GM19239 (cell line): Measurements from ENCODE around the gene HOXD8.

Experiments used
- DNase-seq: peaks from one replicate; pipeline ENCODE4 v3.0.0; 2011; ENCODE audit warnings: low spot score; ENCODE audit not compliant: insufficient read length
- FAIRE-seq: peaks from 2 replicates; lab custom pipeline; 2011; peaks lifted over from hg19 to GRCh38; lab: Jason Lieb, UNC

The HOXD8 gene

DNA sequence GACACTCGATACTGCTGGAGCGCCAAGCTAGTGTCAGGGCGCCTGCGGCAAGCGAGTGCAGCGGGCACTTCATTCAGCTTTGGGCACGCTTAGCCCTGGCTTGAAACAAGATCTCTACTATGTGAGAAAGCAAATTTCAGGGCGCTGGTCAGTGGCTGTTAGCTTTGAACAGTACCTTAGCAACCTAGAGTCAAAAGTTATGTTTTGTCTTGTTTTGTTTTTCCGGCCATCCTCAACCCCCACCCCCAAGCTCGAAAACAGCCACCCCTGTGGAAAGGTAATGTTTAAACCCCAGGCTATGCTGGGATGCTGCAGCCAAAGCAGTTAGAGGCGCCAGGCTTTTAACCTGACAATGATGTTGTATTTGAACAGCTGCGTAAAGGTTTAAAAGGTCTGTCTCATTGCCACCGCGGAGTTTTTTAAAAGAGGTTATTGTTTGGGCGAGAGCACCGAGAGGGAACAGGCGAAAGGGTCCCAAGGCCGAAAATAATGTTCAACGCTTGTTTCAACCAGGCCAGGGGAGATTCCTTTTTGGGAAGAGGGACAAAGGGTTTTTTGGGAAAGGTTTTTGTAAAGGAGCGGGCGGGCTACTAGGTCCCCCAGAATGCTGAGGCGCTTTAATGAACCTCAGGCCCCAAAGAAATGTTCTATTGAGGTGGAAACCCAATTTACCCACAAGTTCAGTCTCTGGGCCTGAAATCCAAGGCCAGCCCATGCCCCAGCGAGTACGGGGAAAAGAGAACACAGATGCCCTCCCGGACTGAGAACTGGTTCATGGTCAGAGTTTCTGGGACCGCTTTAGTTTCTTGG is 15.2 kb upstream of the HOXD8 start:
- DNase-seq (no peak), FAIRE-seq (no peak)

DNA sequence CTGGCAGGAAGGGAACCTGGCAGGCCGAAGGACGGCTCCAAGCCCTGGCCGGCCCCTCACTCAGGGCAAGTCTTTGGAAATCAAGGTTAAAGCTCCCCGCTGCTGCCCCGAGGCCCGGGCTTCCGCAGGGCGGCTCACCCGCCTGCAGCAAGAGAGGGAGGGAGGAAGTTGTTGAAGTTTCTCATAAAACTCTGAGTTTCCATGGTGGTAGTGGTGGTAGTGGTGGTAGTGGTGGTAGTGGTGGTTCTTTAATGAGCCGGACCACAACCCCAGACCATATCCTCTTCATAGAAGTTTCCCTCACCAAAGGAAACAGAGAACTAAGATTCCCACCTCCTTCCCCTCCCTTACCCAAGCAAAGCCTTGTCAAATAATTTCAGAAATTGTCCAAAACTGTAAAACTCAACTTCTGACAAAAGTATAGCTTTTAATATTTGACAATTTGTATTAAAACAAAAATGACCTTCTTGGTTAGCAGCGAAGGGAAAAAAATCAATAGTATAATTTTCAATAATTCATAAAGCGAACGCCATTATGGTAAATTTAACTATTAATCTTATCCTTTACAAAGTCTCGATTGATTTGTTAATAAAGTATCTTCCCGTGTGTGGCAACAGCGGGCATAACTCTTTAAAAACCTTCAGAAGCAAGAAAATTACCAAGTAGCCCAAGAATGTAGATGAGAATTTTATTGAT is 14.4 kb upstream of the HOXD8 start:
- DNase-seq (no peak), FAIRE-seq (no peak)

DNA sequence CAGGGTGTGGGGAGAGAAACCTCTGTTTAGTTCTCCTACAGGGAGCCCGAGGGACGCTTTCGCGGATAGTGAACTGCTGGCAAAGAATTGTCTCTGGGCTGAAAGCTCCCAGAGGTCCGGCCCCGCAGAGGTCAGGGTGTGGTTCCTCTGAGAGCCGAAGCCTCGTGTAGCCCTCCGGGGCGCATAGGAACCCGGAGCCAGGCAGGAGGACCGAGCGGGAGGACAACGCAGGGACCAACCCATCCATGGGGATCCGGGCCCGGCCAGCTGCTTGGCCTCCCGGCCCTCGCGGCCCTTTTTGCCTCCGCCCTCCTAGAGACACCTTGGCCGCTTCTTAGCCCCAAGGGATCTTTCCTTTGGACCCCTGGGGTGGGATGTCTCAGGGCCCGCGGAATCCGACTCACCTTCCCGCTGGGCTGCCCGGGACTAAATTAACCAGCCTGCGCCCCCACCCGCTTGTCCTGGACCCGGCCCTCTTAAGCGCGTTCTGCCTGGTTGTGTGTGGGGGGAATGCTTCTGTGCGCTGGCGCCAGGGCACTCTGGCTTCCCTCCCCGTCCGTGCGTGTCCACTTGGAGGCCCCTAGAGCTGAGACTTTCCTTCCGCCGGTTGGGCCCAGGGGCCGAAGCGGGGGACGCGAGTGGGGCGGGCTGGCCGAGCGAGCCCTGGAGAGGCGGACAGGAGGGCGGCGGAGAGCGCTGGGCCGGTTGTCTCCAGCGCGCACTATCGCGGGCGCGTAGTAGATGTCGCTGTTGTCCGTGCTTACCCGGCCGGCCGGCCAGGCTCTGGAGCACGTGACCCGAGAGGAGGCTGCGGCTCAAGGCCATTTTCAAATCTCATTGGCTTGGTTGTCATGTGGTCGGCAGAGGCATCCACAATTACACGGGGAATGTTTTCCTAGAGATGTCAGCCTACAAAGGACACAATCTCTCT is 13.4 kb upstream of the HOXD8 start, which contains the start of gene HOXD10:
HOXD10 (plus strand) TSS at position 896 of the 931 bp plus-strand sequence. CDS start 56 bp downstream, outside the sequence.
- FAIRE-seq (no peak), DNase-seq (no peak)

DNA sequence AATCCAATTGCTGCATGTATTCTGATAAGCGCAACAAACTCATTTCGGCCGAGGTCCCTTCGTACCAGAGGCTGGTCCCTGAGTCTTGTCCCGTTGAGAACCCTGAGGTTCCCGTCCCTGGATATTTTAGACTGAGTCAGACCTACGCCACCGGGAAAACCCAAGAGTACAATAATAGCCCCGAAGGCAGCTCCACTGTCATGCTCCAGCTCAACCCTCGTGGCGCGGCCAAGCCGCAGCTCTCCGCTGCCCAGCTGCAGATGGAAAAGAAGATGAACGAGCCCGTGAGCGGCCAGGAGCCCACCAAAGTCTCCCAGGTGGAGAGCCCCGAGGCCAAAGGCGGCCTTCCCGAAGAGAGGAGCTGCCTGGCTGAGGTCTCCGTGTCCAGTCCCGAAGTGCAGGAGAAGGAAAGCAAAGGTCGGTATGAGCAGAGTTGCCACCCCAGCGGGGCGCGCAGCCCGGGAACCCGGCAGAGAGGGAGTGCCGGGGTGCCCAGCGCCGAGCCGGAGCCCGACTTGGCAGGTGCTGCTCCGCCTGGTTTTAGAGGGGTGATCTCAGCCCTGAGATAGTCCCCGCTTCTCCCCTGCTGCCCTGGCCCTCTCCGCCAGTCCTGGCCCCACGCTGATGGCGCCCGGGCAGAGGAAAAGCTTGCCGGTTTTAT is 12.2 kb upstream of the HOXD8 start:
- FAIRE-seq (no peak), DNase-seq (no peak)

DNA sequence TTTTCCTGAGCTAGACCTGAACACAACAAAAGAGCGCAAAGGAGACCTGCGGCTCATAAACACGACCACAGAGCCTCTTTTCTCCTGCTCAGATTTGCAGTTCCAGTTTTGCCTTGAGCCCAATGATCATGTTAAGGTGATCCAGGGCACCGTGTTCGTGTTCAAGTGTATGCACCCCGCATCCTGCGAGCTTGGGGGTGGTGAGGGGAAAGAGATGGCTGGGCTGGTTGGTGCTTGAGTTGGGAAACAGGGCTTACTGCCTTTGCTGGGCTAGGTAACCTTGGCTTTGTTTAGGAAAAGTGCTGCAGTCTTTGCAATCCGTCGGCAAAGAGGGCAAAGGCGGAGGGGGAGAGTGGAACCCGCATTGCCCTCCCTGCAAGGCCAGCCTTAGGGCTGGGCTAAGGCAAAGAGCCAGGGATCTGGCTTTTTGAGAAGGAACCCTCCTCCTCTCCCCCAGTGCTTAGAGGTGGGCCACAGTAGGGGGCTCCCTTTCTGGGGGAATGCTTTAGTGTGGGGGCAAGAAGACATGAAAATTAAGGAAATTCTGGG is 11.6 kb upstream of the HOXD8 start:
- FAIRE-seq (no peak), DNase-seq (no peak)

DNA sequence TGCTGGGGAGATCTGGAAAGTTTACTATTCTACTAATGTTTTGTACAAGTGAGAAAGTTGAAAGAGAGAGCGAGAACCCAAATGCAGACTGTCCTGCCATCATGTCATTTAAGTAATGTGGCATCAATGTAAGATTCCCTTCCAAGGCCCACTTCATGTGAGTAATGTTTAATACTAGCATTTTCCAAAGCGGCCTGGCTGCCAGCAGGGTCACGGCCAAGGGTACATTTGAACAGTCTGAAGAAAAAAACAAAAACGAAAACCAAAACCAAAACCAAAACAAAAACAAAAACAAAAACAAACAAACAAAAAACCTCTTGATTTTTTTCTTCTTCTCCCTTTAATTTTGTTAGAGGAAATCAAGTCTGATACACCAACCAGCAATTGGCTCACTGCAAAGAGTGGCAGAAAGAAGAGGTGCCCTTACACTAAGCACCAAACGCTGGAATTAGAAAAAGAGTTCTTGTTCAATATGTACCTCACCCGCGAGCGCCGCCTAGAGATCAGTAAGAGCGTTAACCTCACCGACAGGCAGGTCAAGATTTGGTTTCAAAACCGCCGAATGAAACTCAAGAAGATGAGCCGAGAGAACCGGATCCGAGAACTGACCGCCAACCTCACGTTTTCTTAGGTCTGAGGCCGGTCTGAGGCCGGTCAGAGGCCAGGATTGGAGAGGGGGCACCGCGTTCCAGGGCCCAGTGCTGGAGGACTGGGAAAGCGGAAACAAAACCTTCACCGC is 10.7 kb upstream of the HOXD8 start:
- DNase-seq (no peak), FAIRE-seq (no peak)

DNA sequence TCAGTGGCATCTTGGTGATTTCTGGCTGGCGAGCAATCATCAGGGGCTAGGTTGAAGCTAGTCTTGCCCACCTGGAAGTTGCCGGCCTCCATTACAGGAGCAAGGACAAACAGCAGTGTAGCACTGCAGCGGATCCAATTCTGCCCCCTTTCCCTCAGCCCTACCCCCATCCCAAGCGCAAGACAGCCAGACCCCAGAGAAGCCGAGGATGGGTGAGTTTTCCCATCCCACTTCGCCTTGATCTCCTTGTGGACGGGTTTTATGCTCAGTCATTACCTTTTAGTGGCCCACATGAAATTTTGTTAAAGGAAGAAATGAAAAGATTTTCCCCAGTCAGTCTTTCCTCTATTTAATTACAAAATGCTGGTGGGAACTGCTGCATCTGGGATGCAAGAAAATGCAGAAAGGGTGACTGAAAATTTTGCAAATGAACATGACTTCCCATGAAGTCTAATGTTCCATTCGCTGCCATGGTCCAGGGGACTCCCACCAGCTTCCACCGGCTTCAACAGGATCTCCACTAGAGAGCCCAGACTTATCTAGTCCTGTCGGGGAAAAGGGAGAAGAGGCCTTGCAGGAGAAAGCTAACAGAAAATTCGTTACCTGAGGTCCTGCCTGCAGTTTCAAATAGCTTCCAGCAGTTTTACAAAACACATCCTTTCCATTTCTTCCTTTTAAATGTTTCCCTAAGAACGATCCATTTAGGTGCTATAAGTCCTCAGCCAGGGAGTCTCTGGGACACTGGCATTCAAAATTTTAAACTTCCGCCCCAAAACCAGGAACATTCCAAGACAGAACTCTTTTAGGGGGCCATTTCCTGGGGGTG is 8.9 kb upstream of the HOXD8 start:
- DNase-seq = no peak
- FAIRE-seq = no peak

DNA sequence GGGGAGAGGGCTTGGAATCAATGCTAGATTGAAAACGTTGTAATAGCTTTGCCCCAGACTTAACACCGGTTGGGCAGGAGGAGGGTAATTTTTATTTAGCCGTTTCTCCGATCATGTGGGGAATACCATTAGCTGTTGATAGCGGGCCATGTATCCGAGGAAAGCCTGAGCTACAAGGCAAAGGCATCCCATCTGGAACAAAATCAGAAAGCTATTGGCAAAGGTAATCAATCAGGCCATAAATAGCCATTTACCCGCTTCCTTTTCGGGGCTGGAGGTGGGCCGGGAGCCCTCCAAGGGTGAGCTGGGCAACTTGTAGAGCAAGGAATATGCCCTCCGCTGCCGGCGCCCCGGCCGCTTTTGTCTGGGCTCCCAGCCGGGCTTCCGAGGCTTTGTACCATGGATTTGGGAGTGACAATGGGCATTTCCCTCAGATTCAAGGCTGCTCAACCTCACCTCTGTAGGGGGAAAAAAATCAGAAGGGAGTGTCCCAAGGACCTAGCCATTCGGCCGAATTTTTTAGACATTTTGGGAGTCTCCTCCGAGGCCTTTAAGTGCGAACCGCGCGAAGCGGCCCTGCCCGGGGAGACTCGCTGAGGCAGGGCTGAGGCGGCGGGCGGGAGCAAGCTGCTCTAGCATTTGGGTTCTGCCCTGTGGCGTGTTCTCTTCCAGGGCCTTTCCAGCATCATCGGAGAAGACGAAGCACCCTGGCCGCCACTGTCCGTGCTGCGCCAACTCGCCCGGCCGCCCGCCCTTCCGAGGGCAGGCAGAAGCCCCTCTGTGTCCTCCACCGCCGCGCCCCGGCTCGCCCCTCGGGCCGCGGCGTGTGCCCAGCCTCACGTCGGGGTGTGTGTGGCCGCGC is 8.1 kb upstream of the HOXD8 start:
- no peak for FAIRE-seq
- DNase-seq = no peak

DNA sequence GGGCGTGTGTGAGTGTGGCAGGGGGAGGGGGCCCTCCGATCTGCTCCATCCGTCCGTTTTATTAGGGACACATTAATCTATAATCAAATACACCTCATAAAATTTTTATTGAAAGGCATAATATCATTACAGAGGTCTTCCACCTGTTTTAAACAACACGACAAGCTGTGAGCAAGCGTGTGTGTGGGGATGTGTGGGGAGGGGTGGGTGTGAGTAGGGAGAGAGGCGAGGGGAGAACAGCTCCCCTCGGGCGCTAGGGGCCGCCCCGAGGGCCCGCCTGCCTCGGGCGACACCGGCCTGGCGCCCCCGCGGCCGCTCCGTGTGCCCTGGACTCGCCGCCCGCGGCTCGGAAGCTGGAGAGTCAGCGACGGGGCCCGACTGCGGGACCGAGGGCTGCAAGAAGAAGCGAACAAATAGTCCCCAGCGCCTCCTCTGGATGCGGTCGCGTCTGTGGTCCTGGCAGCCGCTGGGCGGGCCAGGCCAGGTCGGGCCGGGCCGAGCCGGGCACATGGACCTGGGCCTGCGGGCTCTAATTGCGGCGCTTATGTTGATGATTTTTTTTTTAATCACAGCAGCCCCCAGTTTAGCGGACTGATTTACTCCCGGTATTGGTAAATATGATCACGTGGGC is 7.3 kb upstream of the HOXD8 start:
- no peak for DNase-seq
- no peak for FAIRE-seq

DNA sequence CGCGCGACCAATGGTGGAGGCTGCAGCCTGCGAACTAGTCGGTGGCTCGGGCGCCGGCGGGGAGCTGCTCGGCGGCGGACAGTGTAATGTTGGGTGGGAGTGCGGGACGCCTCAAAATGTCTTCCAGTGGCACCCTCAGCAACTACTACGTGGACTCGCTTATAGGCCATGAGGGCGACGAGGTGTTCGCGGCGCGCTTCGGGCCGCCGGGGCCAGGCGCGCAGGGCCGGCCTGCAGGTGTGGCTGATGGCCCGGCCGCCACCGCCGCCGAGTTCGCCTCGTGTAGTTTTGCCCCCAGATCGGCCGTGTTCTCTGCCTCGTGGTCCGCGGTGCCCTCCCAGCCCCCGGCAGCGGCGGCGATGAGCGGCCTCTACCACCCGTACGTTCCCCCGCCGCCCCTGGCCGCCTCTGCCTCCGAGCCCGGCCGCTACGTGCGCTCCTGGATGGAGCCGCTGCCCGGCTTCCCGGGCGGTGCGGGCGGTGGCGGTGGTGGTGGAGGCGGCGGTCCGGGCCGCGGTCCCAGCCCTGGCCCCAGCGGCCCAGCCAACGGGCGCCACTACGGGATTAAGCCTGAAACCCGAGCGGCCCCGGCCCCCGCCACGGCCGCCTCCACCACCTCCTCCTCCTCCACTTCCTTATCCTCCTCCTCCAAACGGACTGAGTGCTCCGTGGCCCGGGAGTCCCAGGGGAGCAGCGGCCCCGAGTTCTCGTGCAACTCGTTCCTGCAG is 6.7 kb upstream of the HOXD8 start, which contains the start of gene HOXD9:
HOXD9 (plus strand) TSS at position 37 of the 728 bp plus-strand sequence; CDS start at position 87, 50 bp downstream.
- FAIRE-seq = no peak
- DNase-seq = no peak

DNA sequence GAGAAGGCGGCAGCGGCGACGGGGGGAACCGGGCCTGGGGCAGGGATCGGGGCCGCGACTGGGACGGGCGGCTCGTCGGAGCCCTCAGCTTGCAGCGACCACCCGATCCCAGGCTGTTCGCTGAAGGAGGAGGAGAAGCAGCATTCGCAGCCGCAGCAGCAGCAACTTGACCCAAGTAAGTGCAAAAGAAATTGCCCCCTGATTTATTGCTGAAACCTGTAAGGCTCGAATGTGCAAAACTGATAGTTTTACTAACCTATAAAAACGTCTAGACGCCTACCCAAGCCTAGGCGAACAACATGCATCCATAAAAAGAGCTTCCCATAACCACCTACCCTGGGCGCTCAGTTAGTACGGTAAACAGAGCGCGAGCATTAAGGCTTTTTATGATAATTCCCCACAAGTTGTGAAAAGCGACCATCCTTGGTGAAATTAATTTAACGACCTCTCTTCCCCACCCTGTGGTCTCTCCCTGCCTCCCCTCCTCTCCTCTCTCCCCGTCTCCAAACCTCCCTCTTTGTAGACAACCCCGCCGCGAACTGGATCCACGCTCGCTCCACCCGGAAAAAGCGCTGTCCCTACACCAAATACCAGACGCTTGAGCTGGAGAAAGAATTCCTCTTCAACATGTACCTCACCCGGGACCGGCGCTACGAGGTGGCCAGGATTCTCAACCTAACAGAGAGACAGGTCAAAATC is 5.9 kb upstream of the HOXD8 start:
- no peak for FAIRE-seq

DNA sequence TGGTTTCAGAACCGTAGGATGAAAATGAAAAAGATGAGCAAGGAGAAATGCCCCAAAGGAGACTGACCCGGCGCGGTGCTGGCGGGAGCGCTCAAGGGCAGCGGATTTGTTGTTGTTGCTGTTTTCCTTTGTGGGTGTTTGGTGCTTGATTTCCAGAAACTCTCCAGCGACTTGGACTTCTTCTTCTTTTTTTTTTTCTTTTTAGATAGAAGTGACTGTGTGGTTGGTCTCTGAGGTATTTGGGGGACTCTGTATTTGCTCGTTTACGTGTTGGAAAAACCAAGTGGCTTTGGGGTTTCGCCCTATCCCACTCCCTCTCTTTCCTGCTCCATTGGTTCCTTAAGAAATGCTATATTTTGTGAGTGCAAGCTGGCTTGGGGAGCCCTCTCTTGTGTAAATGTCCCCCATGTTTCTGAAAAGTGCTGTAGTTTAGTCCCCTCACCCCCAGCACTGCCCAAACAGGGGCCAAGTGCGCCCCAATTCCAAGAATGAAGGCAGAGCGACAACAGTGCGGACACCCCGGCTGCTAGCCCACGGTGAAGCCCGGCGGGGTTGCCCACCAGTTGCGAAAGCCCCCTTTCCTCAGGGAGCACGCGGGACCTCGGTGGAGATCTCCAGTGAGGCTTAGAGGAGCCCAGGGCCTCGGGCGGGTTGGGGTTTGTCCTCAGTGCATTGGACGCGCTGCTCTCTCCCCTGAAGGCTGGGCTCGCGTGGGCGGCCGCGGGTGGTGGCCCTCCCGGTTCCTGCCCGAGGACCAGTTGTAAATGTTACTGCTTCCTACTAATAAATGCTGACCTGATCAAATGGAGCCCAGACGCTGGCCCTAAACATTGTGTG is 5.2 kb upstream of the HOXD8 start:
- no peak for FAIRE-seq
- DNase-seq = no peak

More for the DNA sequence above, 5.9 kb upstream of the HOXD8 start:
- DNase-seq = no peak

DNA sequence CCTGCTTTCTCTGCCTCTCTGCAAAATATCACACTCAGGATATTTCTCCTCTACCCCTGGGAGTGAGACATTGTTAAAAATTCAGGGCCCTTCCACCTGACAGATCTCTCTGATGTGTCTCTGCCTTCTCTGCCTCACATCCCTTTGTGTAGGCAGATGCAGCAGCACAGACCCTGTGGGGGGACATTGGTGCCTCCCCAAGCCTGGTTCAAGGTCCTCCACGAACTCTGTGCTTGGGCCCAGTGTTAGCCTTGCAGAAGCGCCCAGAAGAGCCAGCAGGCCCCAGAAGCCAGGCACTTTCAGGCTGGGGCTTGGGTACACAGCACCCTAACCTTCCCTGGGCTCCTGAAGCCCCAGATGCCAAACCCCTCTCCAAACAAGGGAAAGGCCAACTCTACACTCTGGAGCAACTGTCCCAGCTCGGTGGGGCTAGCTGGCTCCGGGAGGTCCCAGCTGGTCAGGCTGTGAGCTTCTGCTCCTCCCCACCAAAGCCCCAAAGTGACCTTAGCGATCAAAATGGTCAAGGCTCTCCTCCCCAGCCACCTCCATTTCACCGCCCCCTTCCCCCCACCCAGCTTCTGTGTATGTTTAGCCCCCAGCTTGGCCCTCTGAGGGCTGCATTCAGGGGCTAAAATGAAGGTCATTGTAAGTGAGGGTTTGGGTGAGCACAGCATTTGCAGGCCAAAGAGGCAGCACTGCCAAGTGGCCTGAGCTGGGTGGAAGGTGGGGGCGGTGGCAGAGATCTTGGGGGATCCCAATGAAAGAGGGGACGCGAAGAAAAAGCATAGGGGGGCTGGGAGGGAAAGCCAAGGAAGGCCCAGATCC is 4.3 kb upstream of the HOXD8 start:
- DNase-seq (no peak), FAIRE-seq (no peak)

DNA sequence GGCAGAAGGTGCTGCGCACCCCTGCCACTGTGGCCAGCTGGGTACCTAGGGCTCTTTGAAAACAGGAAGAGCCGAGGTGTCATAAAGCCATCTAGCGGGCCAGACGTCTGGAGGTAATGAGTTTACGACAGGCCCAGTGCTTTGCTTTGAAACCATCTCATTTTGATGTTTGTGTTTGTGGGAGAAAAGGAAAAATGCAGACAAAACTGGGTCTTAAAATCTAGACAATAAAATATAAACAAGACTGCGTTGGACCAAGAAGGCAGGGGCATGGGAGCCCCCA is 3.8 kb upstream of the HOXD8 start:
- no peak for DNase-seq

More for the DNA sequence above, 3.8 kb upstream of the HOXD8 start:
- no peak for FAIRE-seq
